Fibroblast of lung (primary cell): ENCODE results near the gene VPS37C.

ENCODE experiments used
- CTCF ChIP-seq, 2 donors: IDR thresholded peaks in 1 of 2; conservative IDR thresholded peaks in 1 of 2; 1 replicate in 1 of 2; 2 replicates in 1 of 2; pipeline ENCODE4 v1.5.1; 2011 to 2012; ENCODE audit warnings: low read length in 2 of 2, control low read depth in 1 of 2, inconsistent platforms in 1 of 2, low read depth in 1 of 2, mild to moderate bottlenecking in 1 of 2
- EZH2 ChIP-seq: IDR thresholded peaks from 2 replicates; pipeline ENCODE4 v1.5.1; 2012; ENCODE audit warnings: low read length, control low read depth, mild to moderate bottlenecking; ENCODE audit errors: missing control alignments

GRCh38 chr11:61124574-61125309 is 36.5 kb downstream of the VPS37C start:
- TF ChIP-seq CTCF (conservative IDR thresholded peaks at IDR 0.05 in 1 of 2, IDR thresholded peaks at IDR 0.05 in 1 of 2; ENCODE audit: low read depth in 1 of 2, low read length in 2 of 2) (no peak), EZH2 (no peak)
